ENCODE results near the gene ZNF445.

- TF ChIP-seq NRF1 (IDR thresholded peaks at IDR 0.05; ENCODE audit: low read depth, low read length) (no peak), USF2 (IDR thresholded peaks at IDR 0.05; ENCODE audit: low read length) (no peak), EP300 (IDR thresholded peaks at IDR 0.05; ENCODE audit: borderline replicate concordance in 1 of 2, low read depth in 2 of 2, low read length in 2 of 2) (no peak)
Observed at GRCh38 chr3:44454258-44454657, 23.2 kb downstream of the ZNF445 start.
